ENCODE results near the gene PROZ.
"Not testable (repeated sequence)": the region's sequence is repeated elsewhere in the genome, so short reads cannot be mapped to it uniquely, and the experiment has no call there.

PROZ gene

GRCh38 chr13:113155982-113156655, 2.3 kb upstream of the PROZ start:
- no peak for DNase-seq (ENCODE audit: low read depth in 2 of 2)

DNA sequence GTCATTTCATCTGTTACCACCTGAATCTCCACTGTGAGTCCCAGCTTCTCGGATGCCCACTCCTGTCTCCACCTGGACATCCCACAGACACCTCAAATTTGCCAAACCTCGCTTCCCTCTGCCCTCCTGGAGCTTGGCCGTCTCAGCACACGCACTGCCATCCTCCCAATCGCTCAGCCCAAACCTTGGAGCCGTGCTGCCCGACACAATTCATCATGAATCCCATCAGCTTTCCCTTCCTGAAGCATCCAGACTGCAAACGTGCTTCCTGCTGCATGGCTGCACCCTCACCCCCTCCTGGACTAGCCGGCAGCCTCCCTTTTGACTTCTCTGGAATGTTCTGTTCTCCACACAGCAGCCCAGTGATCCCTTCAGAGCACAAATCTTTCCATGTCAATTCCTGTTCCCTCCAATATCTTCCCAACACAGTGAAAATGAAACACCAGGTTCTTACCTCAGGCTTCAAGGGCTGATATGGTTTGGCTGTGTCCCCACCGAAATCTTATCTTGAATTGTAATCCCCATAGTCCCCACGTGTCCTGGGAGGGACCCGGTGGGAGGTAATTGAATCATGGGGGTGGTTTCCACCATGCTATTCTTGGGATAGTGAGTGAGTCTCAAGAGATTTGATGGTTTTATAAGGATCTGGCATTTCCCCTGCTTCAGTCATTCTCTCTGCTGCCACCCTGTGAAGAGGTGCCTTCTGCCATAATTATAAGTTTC, 1.1 kb upstream of the PROZ start:
- DNase-seq (ENCODE audit: low read depth in 2 of 2): no peak

DNA sequence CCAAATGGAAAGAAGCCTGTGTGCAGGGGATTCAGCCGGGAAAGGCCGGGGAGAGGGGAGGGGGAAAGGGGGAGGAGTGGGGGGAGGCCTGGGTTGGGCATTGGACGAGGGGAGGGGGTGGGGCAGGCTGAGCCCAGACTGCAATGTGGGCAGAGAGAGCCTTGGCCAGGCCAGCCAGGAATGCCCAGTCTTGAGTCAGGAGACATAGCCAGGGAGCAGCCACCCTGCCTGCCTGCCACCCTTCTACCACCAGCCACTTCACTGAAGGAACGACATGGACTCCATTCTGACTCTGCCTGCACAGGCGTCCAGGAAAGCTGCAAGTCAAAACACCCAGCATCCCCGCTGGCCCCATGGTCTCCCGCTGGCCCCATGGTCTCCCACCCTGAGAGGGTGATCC, 498 bp downstream of the PROZ start:
- no peak for DNase-seq (ENCODE audit: low read depth in 2 of 2)

- no peak for DNase-seq (ENCODE audit: low read depth in 2 of 2)
These were observed 1.3 kb downstream of the PROZ start for GRCh38 chr13:113159701-113160100.

DNA sequence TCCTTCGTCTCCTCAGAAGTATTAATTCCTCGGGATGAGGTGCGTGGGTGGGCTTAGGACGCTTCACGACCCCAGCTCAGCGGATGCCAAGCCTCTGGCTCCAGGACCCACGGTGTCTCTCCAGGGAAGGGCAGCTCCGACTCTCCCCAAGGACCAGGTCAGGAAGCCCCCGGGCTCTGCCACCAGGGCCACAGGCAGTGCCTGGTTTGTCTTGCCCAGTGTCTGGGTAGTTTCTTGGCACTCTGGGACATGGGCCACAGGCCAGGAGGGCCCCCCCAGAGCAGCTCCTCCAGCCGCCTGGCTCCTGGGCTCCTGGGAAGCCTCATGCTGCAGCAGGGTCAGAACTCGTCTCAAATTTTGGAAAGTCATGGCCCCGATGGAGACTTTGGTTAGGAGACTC, 2.5 kb downstream of the PROZ start:
- no peak for DNase-seq (ENCODE audit: low read depth in 2 of 2)

DNA sequence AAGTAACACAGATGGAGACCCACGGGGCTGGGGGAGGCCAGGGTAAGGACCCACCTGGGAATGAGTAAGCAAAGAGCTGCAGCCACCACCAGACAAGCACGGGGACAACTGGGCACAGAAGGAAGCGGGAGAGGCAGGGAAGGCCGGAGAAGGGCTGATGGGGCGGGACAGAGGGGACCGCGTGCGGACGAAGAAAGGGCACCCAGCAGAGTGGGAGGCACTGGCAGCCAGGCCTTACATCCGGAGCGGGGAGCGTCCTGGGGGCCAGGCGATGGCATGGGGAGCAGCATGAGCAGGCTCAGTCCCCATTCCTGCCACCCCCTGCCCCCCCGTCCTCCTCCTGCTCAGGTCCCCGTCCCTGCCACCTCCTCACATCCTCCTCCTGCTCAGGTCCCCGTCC, 3.0 kb downstream of the PROZ start:
- no peak for DNase-seq (ENCODE audit: low read depth in 2 of 2)

DNA sequence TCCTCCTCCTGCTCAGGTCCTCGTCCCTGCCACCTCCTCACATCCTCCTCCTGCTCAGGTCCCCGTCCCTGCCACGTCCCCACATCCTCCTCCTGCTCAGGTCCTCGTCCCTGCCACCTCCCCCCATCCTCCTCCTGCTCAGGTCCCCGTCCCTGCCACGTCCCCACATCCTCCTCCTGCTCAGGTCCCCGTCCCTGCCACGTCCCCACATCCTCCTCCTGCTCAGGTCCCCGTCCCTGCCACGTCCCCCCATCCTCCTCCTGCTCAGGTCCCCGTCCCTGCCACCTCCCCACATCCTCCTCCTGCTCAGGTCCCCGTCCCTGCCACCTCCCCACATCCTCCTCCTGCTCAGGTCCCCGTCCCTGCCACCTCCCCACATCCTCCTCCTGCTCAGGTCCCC, 3.5 kb downstream of the PROZ start:
- not testable (repeated sequence) for DNase-seq (ENCODE audit: low read depth in 2 of 2)

DNA sequence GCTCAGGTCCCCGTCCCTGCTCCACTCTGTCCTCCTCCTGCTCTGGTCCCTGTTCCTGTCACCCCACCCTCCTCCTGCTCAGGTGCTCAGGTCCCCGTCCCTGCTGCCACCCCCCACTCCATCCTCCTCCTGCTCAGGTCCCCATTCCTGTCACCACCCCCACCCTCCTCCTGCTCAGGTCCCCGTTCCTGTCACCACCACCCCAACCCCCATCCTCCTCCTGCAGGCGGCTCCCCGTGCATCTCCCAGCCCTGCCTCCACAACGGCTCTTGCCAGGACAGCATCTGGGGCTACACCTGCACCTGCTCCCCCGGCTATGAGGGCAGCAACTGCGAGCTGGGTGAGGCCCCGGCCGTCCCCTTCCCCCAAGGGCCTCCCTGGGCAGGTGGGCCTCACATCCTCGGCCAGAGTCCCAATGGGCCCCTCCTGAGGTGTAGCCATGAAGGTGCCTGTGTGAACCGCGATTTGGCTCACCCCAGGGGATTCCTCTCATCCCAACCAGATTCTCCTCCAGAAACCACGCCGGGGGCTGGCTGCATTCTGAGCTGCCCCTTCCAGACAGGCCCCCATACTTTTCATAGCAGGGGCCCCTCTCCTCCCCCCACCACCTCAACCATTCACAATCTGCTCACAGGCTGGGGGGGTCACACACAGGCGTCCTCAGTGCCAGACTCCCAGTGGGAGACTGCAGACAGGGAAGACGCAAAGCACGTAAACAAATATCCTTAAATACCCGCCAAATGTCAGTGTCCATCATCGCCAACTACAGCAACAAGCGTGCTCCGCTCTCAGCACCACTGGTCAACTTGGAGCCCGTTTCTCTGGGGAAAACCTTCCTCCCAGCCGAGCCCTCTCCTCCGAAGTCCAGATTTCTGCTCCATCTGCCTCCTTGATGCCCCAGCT, 4.6 kb downstream of the PROZ start:
- DNase-seq (ENCODE audit: low read depth in 2 of 2): no peak

GRCh38 chr13:113164492-113164891, 6.0 kb downstream of the PROZ start:
- DNase-seq (ENCODE audit: low read depth in 2 of 2): no peak

GRCh38 chr13:113166266-113166665, 7.8 kb downstream of the PROZ start:
- DNase-seq (ENCODE audit: low read depth in 2 of 2): no peak

- DNase-seq (ENCODE audit: low read depth in 2 of 2): no peak
These were observed 8.2 kb downstream of the PROZ start for GRCh38 chr13:113166681-113167080.

- no peak for DNase-seq (ENCODE audit: low read depth in 2 of 2)
These were observed 8.7 kb downstream of the PROZ start for GRCh38 chr13:113167155-113167554.

DNA sequence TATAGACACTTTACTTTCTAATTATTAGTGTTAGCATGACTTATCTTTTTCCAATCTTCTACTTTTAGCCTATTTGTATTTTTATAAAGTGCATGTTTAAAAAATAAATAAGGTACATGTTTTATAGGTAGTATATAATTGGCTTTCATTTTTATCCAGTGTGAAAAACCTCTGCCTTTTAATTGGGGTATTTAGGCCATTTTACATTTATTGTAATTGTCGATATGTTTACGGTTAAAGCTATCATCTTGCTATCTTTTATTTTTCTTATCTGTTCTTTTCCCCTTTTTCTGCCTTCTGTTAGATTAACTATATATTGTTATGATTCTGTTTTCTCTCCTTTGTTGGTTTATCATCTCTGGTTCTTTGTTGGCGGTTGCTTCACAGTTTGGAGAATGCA, 9.1 kb downstream of the PROZ start:
- DNase-seq (ENCODE audit: low read depth in 2 of 2): no peak

- no peak for DNase-seq (ENCODE audit: low read depth in 2 of 2)
These were observed 9.8 kb downstream of the PROZ start for GRCh38 chr13:113168211-113168610.

- no peak for DNase-seq (ENCODE audit: low read depth in 2 of 2)
These were observed 11.1 kb downstream of the PROZ start for GRCh38 chr13:113169277-113170272.

DNA sequence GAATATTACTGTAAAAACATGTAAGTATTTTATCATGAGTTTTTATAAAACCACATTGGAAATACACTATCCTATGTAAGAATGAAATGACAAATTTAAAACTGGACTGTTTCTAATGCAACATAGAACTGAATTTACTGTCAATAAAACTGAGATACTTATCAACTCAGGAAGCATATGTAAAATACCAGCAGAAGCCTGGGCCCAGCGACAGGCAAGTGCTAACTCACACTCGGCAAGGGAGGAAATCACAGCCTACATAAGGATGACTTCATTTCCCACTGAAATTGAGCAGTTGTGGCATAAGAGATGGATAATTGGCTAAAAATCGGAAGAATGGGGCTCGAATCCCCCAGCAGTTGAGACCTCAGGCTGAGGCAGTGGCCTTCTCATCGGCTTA, 12.1 kb downstream of the PROZ start:
- no peak for DNase-seq (ENCODE audit: low read depth in 2 of 2)

GRCh38 chr13:113171250-113172125, 13.0 kb downstream of the PROZ start:
- no peak for DNase-seq (ENCODE audit: low read depth in 2 of 2)

GRCh38 chr13:113172419-113172926, 14.0 kb downstream of the PROZ start:
- DNase-seq (ENCODE audit: low read depth in 2 of 2): no peak

GRCh38 chr13:113176280-113176679, 17.8 kb downstream of the PROZ start:
- DNase-seq (ENCODE audit: low read depth in 2 of 2): peak; percentile 43 to 74

DNA sequence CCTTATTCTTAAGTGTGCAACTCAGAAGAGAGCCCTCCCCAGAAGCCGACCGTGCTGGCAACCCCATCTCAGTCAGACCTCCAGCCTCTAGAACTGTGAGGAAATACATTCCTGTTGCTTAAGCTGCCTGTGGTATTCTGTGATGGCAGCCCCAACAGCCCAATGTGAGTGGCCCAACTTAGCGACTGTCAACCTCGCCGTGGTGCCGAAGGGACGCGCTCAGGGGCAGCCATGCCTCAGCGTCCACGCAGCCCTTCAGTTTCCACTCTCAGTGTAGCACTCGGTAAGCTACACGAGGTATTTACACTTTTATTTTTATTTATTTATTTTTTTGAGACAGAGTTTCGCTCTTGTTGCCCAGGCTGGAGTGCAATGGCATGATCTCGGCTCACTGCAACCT, 18.4 kb downstream of the PROZ start:
- no peak for DNase-seq (ENCODE audit: low read depth in 2 of 2)
